HG02970 (cell line): ENCODE data around the gene TRIM40.

Experiments used
- ATAC-seq: cut with Tn5 transposase; IDR thresholded peaks from one replicate; pipeline ENCODE4 v1.9.1; 2021; ENCODE audit warnings: mild to moderate bottlenecking, moderate library complexity, moderate number of reproducible peaks; ENCODE audit not compliant: unreplicated experiment, low FRiP score

TRIM40 gene

DNA sequence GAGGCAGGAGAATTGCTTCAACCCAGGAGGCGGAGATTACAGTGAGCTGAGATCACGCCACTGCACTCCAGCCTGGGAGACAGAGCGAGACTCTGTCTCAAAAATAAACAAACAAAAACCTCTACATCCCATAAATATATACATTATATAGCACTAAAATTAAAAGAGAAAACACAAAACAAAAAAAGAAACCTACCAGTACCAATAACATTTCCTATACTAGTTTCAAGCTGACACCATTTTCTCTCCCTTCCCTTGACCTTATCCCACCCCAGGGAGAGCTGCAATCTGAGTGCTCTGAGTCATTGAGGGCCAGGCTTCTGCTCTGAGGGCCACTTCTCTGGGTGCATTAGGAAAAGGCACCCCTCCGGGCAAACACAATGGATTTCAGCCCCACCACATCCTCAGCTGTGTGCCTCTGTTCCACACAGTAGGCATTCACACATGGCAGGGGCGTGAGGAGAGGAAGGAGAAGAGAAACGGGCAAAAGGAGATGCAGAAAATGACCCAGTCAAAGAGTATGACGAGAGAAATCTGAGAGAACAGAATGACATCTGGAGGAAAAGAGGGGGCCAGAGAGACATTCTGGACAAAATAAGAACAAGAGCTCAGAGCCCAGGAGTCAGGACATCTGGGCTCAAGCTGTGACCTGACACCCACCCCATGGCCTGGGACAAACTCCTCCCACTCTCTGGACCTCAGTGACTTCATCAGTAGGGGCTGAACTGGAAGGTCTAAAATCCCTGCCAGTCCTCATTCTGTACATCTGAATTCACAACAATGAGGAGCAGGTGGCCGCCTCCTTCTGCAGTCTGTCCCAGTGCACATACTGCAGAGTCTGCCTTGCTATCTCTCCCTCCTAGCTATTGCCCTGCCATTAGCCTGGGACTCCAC is 59.1 kb downstream of the TRIM40 start:
- no peak for ATAC-seq

DNA sequence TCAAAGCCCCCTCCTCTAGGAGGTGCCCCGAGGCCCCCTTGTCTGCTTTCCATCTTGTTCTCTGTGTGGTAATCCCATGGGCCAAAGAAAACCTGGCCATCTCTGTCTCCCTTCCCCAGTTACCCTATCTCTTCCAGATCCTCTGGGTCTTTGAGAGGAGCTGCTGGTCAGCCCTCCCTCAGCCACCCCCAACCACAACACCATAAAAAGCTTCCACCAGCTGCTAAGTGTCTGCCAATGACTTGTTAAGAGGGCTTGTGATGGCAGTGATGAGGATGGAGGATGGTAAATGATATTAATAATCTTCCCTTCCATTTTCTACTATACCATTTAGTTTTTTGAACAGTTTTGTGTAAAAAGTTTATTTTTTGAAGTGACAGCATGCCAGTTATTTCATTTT is 60.0 kb downstream of the TRIM40 start:
- no peak for ATAC-seq

DNA sequence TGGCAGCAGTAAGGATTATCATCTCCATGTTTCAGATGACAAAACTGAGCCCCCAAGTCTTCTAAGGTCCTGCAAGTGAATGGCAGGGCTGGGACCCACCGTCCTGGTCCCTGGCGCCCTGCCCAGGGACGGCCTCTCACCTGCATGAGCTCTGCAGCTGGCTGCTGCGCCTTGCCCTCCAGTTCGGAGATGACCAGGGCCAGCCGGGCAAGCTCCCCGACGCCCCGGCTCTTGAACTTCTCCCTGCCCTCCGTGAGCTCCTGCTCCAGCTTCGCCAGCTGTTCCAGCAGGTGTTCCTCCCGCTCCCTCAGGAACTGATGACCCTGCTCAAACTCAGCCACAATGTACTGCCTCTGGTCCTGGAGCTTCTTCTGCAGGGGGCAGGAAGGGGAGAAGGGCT is 60.4 kb downstream of the TRIM40 start:
- no peak for ATAC-seq
